ENCODE results near the gene CCL22.
"Not testable (repeated sequence)": the region's sequence is repeated elsewhere in the genome, so short reads cannot be mapped to it uniquely, and the experiment has no call there.

Gene CCL22

GRCh38 chr16:57394444-57394843 is 35.9 kb downstream of the CCL22 start:
- DNase-seq (ENCODE audit: low read depth in 2 of 2), result no peak

- no peak for DNase-seq (ENCODE audit: low read depth in 2 of 2)
Measured at GRCh38 chr16:57395026-57395425, 36.4 kb downstream of the CCL22 start.

GRCh38 chr16:57396786-57397185 is 38.2 kb downstream of the CCL22 start:
- DNase-seq (ENCODE audit: low read depth in 2 of 2), result no peak

- DNase-seq (ENCODE audit: low read depth in 2 of 2), result not testable (repeated sequence)
Measured at GRCh38 chr16:57397493-57397892, 38.9 kb downstream of the CCL22 start.

GRCh38 chr16:57401943-57402640 is 43.5 kb downstream of the CCL22 start:
- DNase-seq (ENCODE audit: low read depth in 2 of 2), result no peak

GRCh38 chr16:57403965-57404817 is 45.6 kb downstream of the CCL22 start, which contains the start of gene CCL17:
Gene CCL17 (plus strand): TSS chr16:57404767. CDS start chr16:57413933, 9,166 bp downstream.
- no peak for DNase-seq (ENCODE audit: low read depth in 2 of 2)

- DNase-seq (ENCODE audit: low read depth in 2 of 2), result no peak
Measured at GRCh38 chr16:57405097-57405496, 46.5 kb downstream of the CCL22 start.

GRCh38 chr16:57406881-57407280 is 48.3 kb downstream of the CCL22 start:
- no peak for DNase-seq (ENCODE audit: low read depth in 2 of 2)

GRCh38 chr16:57407521-57408353 is 49.2 kb downstream of the CCL22 start:
- DNase-seq (ENCODE audit: low read depth in 2 of 2), result no peak

- DNase-seq (ENCODE audit: low read depth in 2 of 2), result no peak
Measured at GRCh38 chr16:57409065-57409464, 50.5 kb downstream of the CCL22 start.

GRCh38 chr16:57409870-57410587 is 51.4 kb downstream of the CCL22 start:
- no peak for DNase-seq (ENCODE audit: low read depth in 2 of 2)

- DNase-seq (ENCODE audit: low read depth in 2 of 2), result no peak
Measured at GRCh38 chr16:57411362-57411976, 52.9 kb downstream of the CCL22 start.

GRCh38 chr16:57412584-57412983 is 54.0 kb downstream of the CCL22 start:
- no peak for DNase-seq (ENCODE audit: low read depth in 2 of 2)

- no peak for DNase-seq (ENCODE audit: low read depth in 2 of 2)
Measured at GRCh38 chr16:57413301-57413730, 54.7 kb downstream of the CCL22 start.

GRCh38 chr16:57413733-57414132 is 55.1 kb downstream of the CCL22 start:
- DNase-seq (ENCODE audit: low read depth in 2 of 2), result no peak

Data from activated CD4-positive, alpha-beta T cell treated with anti-CD3 and anti-CD28 coated beads for 24 hours (primary cell).